Erythroblast (primary cell): Measurements from ENCODE around the gene PTDSS2.
A peak's percentile ranks its signal among the peaks of the same experiment; 100 is the strongest.
"Not testable (repeated sequence)": the region's sequence is repeated elsewhere in the genome, so short reads cannot be mapped to it uniquely, and the experiment has no call there.

Experiments used
- DNase-seq, 2 experiments: peaks; one replicate each; lab custom pipeline; 2025; lab: John Stamatoyannopoulos, UW
- GATA1 ChIP-seq: IDR thresholded peaks from 2 replicates; pipeline ENCODE4 v1.6.1; 2011; ENCODE audit warnings: low read depth, mild to moderate bottlenecking, control low read depth, low read length, moderate library complexity
- POLR2A ChIP-seq: IDR thresholded peaks from 2 replicates; pipeline ENCODE4 v1.6.1; 2011; ENCODE audit warnings: mild to moderate bottlenecking, low read length

PTDSS2 gene

DNA sequence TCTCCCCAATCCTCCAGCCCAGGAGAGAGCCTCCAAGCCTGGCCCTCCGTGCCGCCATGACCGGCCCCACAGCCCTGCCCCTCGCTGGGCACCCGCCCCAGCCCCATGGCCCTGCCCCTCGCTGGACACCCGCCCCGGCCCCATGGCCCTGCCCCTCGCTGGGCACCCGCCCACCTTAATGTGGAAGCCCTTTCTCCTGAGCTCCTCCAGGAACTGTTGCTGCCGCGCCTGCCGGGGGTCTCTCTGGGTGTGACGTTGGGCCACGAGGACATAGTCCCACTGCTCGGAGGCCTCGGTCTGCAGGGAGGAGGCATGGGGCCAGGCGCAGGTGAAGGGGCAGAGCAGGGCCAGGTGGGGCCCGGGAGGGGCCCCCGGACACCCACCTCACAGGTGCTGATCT, 16.4 kb upstream of the PTDSS2 start:
- DNase-seq = no peak

DNA sequence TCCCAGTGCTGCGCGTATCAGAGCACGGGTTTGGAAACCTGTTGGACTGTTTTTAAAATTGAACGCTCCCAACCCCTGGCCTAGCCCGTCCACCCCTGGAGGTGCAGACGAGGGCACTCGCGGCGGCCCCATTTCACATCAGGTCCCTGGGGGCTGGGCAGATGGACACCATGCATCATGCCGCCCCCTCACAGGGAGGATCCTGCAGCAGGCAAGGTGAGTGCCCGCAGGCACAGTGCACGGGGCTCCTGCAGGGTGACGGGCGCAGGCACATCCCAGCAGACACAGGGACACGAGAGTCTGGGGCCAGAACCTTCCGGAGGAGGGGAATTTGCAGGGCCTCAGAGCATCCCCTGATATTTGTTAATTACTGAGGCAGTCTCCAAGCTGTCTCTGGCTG, 15.6 kb upstream of the PTDSS2 start:
- no peak for TF ChIP-seq POLR2A
- no peak for TF ChIP-seq GATA1
- no peak for DNase-seq

More for the DNA sequence above, 16.4 kb upstream of the PTDSS2 start:
- TF ChIP-seq POLR2A (no peak), GATA1 (no peak)

DNA sequence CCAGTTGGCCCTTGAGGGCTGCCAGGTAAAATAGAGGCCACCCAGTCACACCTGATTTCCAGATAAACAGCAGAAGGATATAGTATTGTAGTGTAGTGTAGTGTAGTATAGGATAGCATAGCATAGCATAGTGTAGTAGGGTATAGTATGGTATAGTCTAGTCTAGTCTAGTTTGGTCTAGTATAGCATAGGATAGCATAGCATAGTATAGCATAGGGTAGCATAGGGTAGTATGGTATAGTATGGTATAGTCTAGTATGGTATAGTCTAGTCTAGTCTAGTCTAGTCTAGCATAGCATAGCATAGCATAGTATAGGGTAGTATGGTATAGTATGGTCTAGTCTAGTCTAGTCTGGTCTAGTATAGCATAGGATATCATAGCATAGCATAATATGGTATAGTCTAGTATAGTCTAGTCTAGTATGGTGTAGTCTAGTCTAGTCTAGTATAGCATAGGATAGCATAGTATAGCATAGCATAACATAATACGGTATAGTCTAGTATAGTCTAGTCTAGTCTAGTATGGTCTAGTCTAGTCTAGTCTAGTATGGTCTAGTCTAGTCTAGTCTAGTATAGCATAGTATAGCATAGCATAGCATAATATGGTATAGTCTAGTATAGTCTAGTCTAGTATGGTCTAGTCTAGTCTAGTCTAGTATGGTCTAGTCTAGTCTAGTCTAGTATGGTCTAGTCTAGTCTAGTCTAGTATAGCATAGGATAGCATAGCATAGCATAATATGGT, 14.9 kb upstream of the PTDSS2 start:
- DNase-seq = not testable (repeated sequence)

- no peak for TF ChIP-seq POLR2A
- TF ChIP-seq GATA1 = no peak
- no peak for DNase-seq
Measured at GRCh38 chr11:437228-437870, 12.7 kb upstream of the PTDSS2 start.

DNA sequence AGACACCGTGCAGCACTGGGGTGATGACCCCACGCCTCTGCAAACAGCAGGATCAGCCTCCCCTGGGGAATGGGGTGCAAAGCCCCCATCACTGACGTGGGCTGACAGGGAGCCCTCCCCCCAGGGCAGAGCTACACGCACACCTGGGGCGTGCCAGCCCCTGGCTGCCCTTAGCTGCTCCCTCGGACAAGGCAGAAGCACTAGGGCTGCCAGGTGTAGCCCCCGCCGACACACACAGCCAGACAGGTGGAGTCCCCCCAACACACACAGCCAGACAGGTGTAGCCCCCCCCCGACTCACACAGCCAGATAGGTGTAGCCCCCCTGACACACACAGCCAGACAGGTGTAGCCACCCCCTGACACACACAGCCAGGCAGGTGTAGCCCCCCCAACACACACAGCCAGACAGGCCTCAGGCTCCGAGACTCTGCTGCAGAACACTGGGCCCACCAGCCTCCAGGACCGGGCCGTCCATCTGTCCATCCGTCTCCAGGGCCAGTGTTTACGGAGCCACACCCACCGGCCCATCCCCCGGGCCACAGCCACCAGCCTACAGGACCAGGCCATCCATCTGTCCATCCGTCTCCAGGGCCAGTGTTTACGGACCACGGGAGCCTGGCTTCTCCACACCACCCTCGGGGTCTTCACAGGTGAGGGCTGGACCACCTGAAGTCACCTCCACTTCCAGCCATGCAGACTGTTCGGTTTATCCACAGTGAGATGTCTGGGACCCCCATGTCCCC, 11.8 kb upstream of the PTDSS2 start:
- no peak for DNase-seq
- TF ChIP-seq GATA1 (no peak), POLR2A (no peak)

- DNase-seq = no peak
- no peak for TF ChIP-seq GATA1
- TF ChIP-seq POLR2A = no peak
Measured at GRCh38 chr11:439315-440064, 10.6 kb upstream of the PTDSS2 start.

GRCh38 chr11:440065-441042, 9.7 kb upstream of the PTDSS2 start:
- no peak for TF ChIP-seq POLR2A
- TF ChIP-seq GATA1 = no peak
- peak; percentile 54 to 61 for DNase-seq

DNA sequence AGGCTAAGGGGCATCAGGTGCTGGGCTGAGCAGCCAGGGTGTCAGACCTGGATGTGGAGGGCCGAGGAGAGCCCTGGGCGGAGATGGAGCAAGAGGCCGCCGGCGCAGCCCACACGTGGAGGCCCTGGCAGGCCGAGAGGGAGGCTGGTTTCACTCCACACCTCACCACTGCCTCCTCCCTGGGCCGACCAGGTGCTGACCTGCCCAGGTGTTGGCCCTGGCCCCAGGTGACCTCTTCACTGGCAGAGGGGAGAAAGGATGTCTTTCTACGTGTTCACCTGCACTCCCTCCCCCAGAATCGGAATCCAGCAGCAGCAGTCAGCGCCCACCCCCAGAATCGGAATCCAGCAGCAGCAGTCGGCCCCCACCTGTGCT, 9.0 kb upstream of the PTDSS2 start:
- no peak for DNase-seq
- TF ChIP-seq POLR2A (no peak), GATA1 (no peak)

GRCh38 chr11:441418-442274, 8.4 kb upstream of the PTDSS2 start, which contains the start of gene ANO9:
ANO9 (minus strand) TSS chr11:442011; CDS start chr11:441926, 85 bp downstream.
- no peak for DNase-seq
- no peak for TF ChIP-seq GATA1
- TF ChIP-seq POLR2A = no peak

GRCh38 chr11:442611-443081, 7.4 kb upstream of the PTDSS2 start:
- no peak for DNase-seq

DNA sequence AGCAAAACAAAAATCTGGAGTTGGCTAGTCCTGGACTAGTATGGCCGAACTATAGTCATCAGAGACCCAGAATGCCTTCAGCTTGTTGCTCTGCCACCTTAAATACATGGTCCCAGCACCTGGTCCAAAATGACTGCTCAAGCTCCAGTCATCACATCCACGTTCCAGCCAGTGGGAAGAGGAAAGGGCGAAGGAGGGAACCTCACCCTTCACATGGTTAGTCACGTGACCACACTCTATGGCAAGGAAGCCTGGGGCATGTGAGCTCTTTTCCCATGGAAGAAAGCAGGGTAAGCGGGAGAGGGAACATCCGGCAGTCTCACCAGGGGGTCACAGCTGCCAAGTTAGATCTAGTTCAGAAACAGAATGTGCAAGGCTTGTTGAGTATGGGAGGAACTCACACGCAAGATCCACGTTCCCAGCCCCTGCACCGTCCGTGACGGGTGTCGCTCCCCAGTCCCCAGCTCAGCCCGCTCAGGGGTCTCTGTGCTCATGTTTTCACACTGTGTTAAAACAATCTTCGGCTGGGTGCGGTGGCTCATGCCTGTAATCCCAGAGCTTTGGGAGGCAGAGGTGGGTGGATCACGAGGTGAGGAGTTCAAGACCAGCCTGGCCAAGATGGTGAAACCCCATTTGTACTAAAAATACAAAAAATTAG, 6.4 kb upstream of the PTDSS2 start:
- TF ChIP-seq POLR2A = no peak
- no peak for TF ChIP-seq GATA1
- no peak for DNase-seq

More at GRCh38 chr11:442611-443081, 7.4 kb upstream of the PTDSS2 start:
- no peak for TF ChIP-seq GATA1
- no peak for TF ChIP-seq POLR2A
